GM12878 (cell line): ENCODE measurements around the gene BGLAP. TPM values are rescaled to one million over a fixed set of nuclear protein-coding genes. Genes with fewer than 3 reads are reported as not detected.

Experiments
- ATAC-seq: fragments of 200-7000 bp; cut with Tn5 transposase; 3 replicates; pipeline ENCODE4 v1.9.1; 2020; ENCODE audit warnings: mild to moderate bottlenecking, moderate library complexity
- BruUV-seq: library from RNA; stranded (reverse); fragments of 400-500 nt; replicated peaks from 2 replicates; lab custom pipeline; 2021; lab: Mats Ljungman, UMichigan
- CTCF ChIA-PET: fragments of 300-600 bp; sonication (Branson Sonifier 250); formaldehyde crosslinking; extraction: SDS; loops from one replicate; lab custom pipeline; 2021; ENCODE audit warnings: inconsistent platforms; lab: Yijun Ruan, JAX
- POLR2A ChIA-PET: fragments of 350-600 bp; formaldehyde crosslinking; extraction: SDS; loops from one replicate; lab custom pipeline; 2021; ENCODE audit warnings: inconsistent platforms; lab: Charles Lee
- RAD21 ChIA-PET: fragments of 300-600 bp; sonication (Branson Sonifier 250); formaldehyde crosslinking; loops from one replicate; lab custom pipeline; 2023; ENCODE audit warnings: antibody characterized with exemption; ENCODE audit not compliant: unreplicated experiment; lab: Charles Lee
- SMC1A ChIA-PET: fragments of 300-600 bp; sonication (Branson Sonifier 250); formaldehyde crosslinking; loops from one replicate; lab custom pipeline; 2023; ENCODE audit not compliant: unreplicated experiment, uncharacterized antibody; lab: Charles Lee
- DNase-seq: peaks from one replicate; pipeline ENCODE4 v3.0.0-alpha.2; 2011; ENCODE audit warnings: low read depth, low spot score
- FAIRE-seq: peaks from 3 replicates; lab custom pipeline; 2011; peaks lifted over from hg19 to GRCh38; lab: Jason Lieb, UNC
- H2AFZ ChIP-seq: 2 replicates; pipeline ENCODE4 v1.6.0; 2011; ENCODE audit warnings: low read depth, low read length, control low read depth; ENCODE audit not compliant: control insufficient read depth
- H3K27ac ChIP-seq: 2 replicates; pipeline ENCODE4 v1.5.1; 2011; ENCODE audit warnings: control low read depth; ENCODE audit not compliant: control insufficient read depth, insufficient read depth
- H3K27me3 ChIP-seq, 2 experiments: replicated peaks in 1 of 2; 2 replicates each; pipeline versions ENCODE4 v1.6.0 to v1.6.1; 2011; ENCODE audit warnings: low read length in 1 of 2; ENCODE audit not compliant: control insufficient read depth in 2 of 2, insufficient read depth in 2 of 2
- H3K36me3 ChIP-seq, 2 experiments: 2 replicates each; pipeline ENCODE4 v1.5.1; 2011; ENCODE audit warnings: low read length in 1 of 2; ENCODE audit not compliant: control insufficient read depth in 2 of 2, insufficient read depth in 2 of 2
- H3K4me1 ChIP-seq: 2 replicates; pipeline ENCODE4 v1.6.1; 2011; ENCODE audit warnings: mild to moderate bottlenecking, low read length, moderate library complexity, mixed read lengths; ENCODE audit not compliant: control insufficient read depth, insufficient read depth
- H3K4me2 ChIP-seq: 2 replicates; pipeline ENCODE4 v1.6.0; 2011; ENCODE audit warnings: control low read depth; ENCODE audit not compliant: control insufficient read depth, insufficient read depth
- H3K4me3 ChIP-seq: fragments of 200-600 bp; sonication (generic); 2 replicates; pipeline ENCODE4 v1.5.1; 2016
- H3K79me2 ChIP-seq: 2 replicates; pipeline ENCODE4 v1.6.0; 2011; ENCODE audit warnings: low read length; ENCODE audit not compliant: control insufficient read depth, insufficient read depth
- H3K9ac ChIP-seq: 2 replicates; pipeline ENCODE4 v1.8.0; 2011; ENCODE audit warnings: low read length, control low read depth, mixed read lengths; ENCODE audit not compliant: control insufficient read depth, insufficient read depth
- H3K9me3 ChIP-seq: replicated peaks from 3 replicates; pipeline ENCODE4 v1.5.1; 2011; ENCODE audit warnings: mild to moderate bottlenecking, low read length; ENCODE audit not compliant: control insufficient read depth, insufficient read depth
- H4K20me1 ChIP-seq: 2 replicates; pipeline ENCODE4 v1.6.0; 2011; ENCODE audit not compliant: control insufficient read depth, insufficient read depth
- ATF7 ChIP-seq: fragments of 450-650 bp; IDR thresholded peaks from 2 replicates; pipeline ENCODE4 v1.6.1; 2016; ENCODE audit warnings: low read depth, mild to moderate bottlenecking
- BCL3 ChIP-seq: IDR thresholded peaks from 2 replicates; pipeline ENCODE4 v1.6.1; 2011; ENCODE audit warnings: borderline replicate concordance, low read depth, mild to moderate bottlenecking, moderate library complexity, low read length; ENCODE audit not compliant: insufficient read depth, poor library complexity, severe bottlenecking
- BMI1 ChIP-seq: fragments of 450-650 bp; IDR thresholded peaks from 2 replicates; pipeline ENCODE4 v1.6.1; 2016; ENCODE audit warnings: mild to moderate bottlenecking, moderate library complexity, borderline replicate concordance
- CHD4 ChIP-seq: fragments of 200-600 bp; sonication (generic); IDR thresholded peaks from 2 replicates; pipeline ENCODE4 v1.6.1; 2016; ENCODE audit warnings: mild to moderate bottlenecking
- CREB1 ChIP-seq: IDR thresholded peaks from 2 replicates; pipeline ENCODE4 v1.6.1; 2012; ENCODE audit warnings: low read depth, mild to moderate bottlenecking, inconsistent platforms
- ESRRA ChIP-seq: IDR thresholded peaks from 2 replicates; pipeline ENCODE4 v1.6.1; 2012; ENCODE audit warnings: mild to moderate bottlenecking, low read length, improper control_type of control experiment
- EZH2 ChIP-seq: IDR thresholded peaks from 2 replicates; pipeline ENCODE4 v1.6.1; 2012; ENCODE audit warnings: low read depth, mild to moderate bottlenecking, control low read depth, inconsistent platforms, low read length, borderline replicate concordance; ENCODE audit not compliant: control insufficient read depth
- FOXM1 ChIP-seq: IDR thresholded peaks from 2 replicates; pipeline ENCODE4 v1.6.1; 2012; ENCODE audit warnings: low read depth, mild to moderate bottlenecking, inconsistent platforms, low read length, moderate library complexity
- NRF1 ChIP-seq: conservative IDR thresholded peaks from 2 replicates; pipeline ENCODE4 v1.6.1; 2011; ENCODE audit warnings: mild to moderate bottlenecking, low read depth, low read length, improper control_type of control experiment
- PKNOX1 ChIP-seq: fragments of 450-650 bp; IDR thresholded peaks from 2 replicates; pipeline ENCODE4 v1.6.1; 2016; ENCODE audit warnings: mild to moderate bottlenecking
- TARDBP ChIP-seq: IDR thresholded peaks from 2 replicates; pipeline ENCODE4 v1.6.1; 2016; ENCODE audit warnings: borderline replicate concordance
- ZNF207 ChIP-seq: fragments of 450-650 bp; IDR thresholded peaks from 2 replicates; pipeline ENCODE4 v1.6.1; 2014; ENCODE audit warnings: antibody characterized with exemption, mild to moderate bottlenecking, borderline replicate concordance
- ZNF274 ChIP-seq: IDR thresholded peaks from one replicate; pipeline ENCODE4 v1.8.0; 2011; ENCODE audit not compliant: insufficient read length, insufficient read depth
- ZNF687 ChIP-seq: fragments of 450-650 bp; IDR thresholded peaks from 2 replicates; pipeline ENCODE4 v1.6.1; 2017; ENCODE audit warnings: mild to moderate bottlenecking, moderate library complexity
- WGBS: methylation state at CpG from one replicate; pipeline ENCODE4 v1.1.6; 2016; ENCODE audit warnings: low lambda C conversion rate; ENCODE audit not compliant: insufficient replicate concordance, insufficient coverage; ENCODE audit errors: missing lambda C conversion rate; 5-methylcytosine and 5-hydroxymethylcytosine counted together
- in situ Hi-C: fragments of 300-500 bp; cut with MboI; formaldehyde crosslinking; loops from 9 replicates; pipeline ENCODE4 v1.14.3; 2018; ENCODE audit warnings: mixed read lengths
- intact Hi-C: fragments of 100-400 bp; cut with micrococcal nuclease; formaldehyde crosslinking; loops from one replicate; pipeline ENCODE4 v1.14.2; 2022; ENCODE audit not compliant: unreplicated experiment
- polyA plus RNA-seq, 11 experiments: library from polyadenylated mRNA; depleted of rRNA in 4 of 11; unstranded in 6 of 11; stranded (reverse) in 5 of 11; fragments of >200 nt; fragmentation: Nextera tagmentation in 4 of 11; fragmentation: Illumina TruSeq in 1 of 11; extraction: Ambion mirVana in 4 of 11; extraction: Trizol in 1 of 11; gene quantifications; 1 replicate in 1 of 11; 2 replicates in 10 of 11; pipeline versions ENCODE4 v1.2.1 to v1.2.3, GENCODE V29; 2011 to 2016; ENCODE audit warnings: inconsistent platforms in 2 of 11, missing spikeins in 2 of 11, low read depth in 1 of 11
- total RNA-seq, 4 experiments: library from RNA; depleted of rRNA in 3 of 4; stranded (reverse); fragments of >200 nt in 3 of 4; fragmentation: Illumina TruSeq in 1 of 4; extraction: Trizol in 1 of 4; gene quantifications; 2 replicates each; pipeline versions ENCODE4 v1.2.1 to v1.2.3, GENCODE V29; 2013 to 2021

BGLAP gene
- total and polyA plus RNA-seq, 10 of the 15 experiments (the other 5 are each of a cell fraction or from before 2014, with no cell fraction given) = 0.20 to 1.8 (median 0.40) TPM; not detected in 3

GRCh38 chr1:156220226-156220625, 21.8 kb upstream of the BGLAP start (continued):
- TF ChIP-seq ZNF687 (no peak), BMI1 (no peak), ESRRA (no peak)

- Histone ChIP-seq H3K4me2 (no peak overlapping the region), H3K9me3 (no peaks in the 10 kb centered on the region)
- SMC1A ChIA-PET = interaction anchor here (0.7 to 14.3 kb wide), 3 partner anchors 71 to 129 kb away, joined by 3 to 411 read pairs (median 3); partner anchors contain the start of gene SEMA4A
- TF ChIP-seq BCL3 (no peak), ATF7 (no peak), CREB1 (no peak), NRF1 (no peak), ZNF207 (no peak), FOXM1 (no peak), PKNOX1 (no peak), EZH2 (no peak), TARDBP (no peak), CHD4 (no peak), ZNF274 (no peak)
- TF ChIP-seq, all 136 proteins: peak for 0
- Histone ChIP-seq H4K20me1 (no peaks in the 10 kb centered on the region), H3K4me1 (peaks cover 31% of the 10 kb centered on the region), H3K9ac (no peak overlapping the region), H3K79me2 (peaks cover 13% of the 10 kb centered on the region), H3K27ac (no peak overlapping the region), H3K4me3 (no peak overlapping the region), H2AFZ (no peak overlapping the region), H3K36me3 (peaks cover 2 to 6% of the 10 kb centered on the region in 2 experiments; a peak in 3 of 4 replicates), H3K27me3 (no peaks in the 10 kb centered on the region)
- FAIRE-seq (no peak), DNase-seq (no peak), ATAC-seq (no peak)
- POLR2A ChIA-PET = interaction anchor here (0.9 to 2.1 kb wide), 3 partner anchors 9 to 122 kb away, joined by 3 to 6 read pairs (median 4); partner anchors contain the start of gene PMF1
- intact Hi-C loops (no loop called here), in situ Hi-C loops (loop anchor here (5.0 kb wide), 2 partner anchors 75 to 130 kb away; no protein-coding TSS in a partner anchor)
- 96% methylated on average over 13 of the region's 13 CpGs for WGBS
- no TSS peak for BruUV-seq
- RAD21 ChIA-PET = interaction anchor here (0.9 to 10.0 kb wide), 3 partner anchors 25 to 224 kb away, joined by 3 to 361 read pairs (median 3); partner anchors contain the start of gene SEMA4A
- CTCF ChIA-PET = interaction anchor here (4.8 to 14.2 kb wide), 2 partner anchors 9 to 74 kb away, joined by 45 to 502 read pairs; partner anchors contain the start of genes PMF1 and SEMA4A
These were observed 19.8 kb upstream of the BGLAP start for GRCh38 chr1:156221986-156222692.
